HepG2 (cell line): ENCODE measurements around the gene CEP104. TPM values are rescaled to one million over a fixed set of nuclear protein-coding genes. Genes with fewer than 3 reads are reported as not detected.

Experiments used
- ADNP ChIP-seq: sonication (generic); formaldehyde crosslinking; IDR thresholded peaks from 2 replicates; pipeline ENCODE4 v1.4.0; 2020; ENCODE audit warnings: missing genetic modification reagents
- ATF7-NPFF ChIP-seq: sonication (generic); formaldehyde crosslinking; IDR thresholded peaks from 2 replicates; pipeline ENCODE4 v1.8.1; 2023; ENCODE audit warnings: mild to moderate bottlenecking, low read depth, missing genetic modification reagents, moderate library complexity
- CEBPB ChIP-seq: IDR thresholded peaks from 2 replicates; pipeline ENCODE4 v1.6.1; 2011; ENCODE audit warnings: low read depth, low read length, improper control_type of control experiment, borderline replicate concordance
- FOXK1 ChIP-seq: sonication (generic); formaldehyde crosslinking; IDR thresholded peaks from 2 replicates; pipeline ENCODE4 v1.4.0; 2020; ENCODE audit warnings: low read depth, missing genetic modification reagents, borderline replicate concordance
- IRF2 ChIP-seq: IDR thresholded peaks from 2 replicates; pipeline ENCODE4 v1.6.1; 2018; ENCODE audit warnings: missing genetic modification reagents, missing compliant biosample characterization
- REL ChIP-seq: sonication (generic); formaldehyde crosslinking; conservative IDR thresholded peaks from 2 replicates; pipeline ENCODE4 v1.8.0; 2022; ENCODE audit warnings: mild to moderate bottlenecking, missing genetic modification reagents, moderate library complexity
- SMAD9 ChIP-seq: sonication (generic); formaldehyde crosslinking; IDR thresholded peaks from 2 replicates; pipeline ENCODE4 v1.5.1; 2020; ENCODE audit warnings: mild to moderate bottlenecking, missing genetic modification reagents
- SP1 ChIP-seq, 2 experiments: fragments of 450-650 bp in 1 of 2; sonication (generic) in 1 of 2; formaldehyde crosslinking in 1 of 2; IDR thresholded peaks; 2 replicates each; pipeline versions ENCODE4 v1.4.0 to v1.6.1; 2016 to 2020; ENCODE audit warnings: missing genetic modification reagents in 1 of 2
- STAT5B ChIP-seq: sonication (generic); formaldehyde crosslinking; IDR thresholded peaks from 2 replicates; pipeline ENCODE4 v1.4.0; 2020; ENCODE audit warnings: missing genetic modification reagents
- ZNF274 ChIP-seq: sonication (generic); formaldehyde crosslinking; IDR thresholded peaks from 2 replicates; pipeline ENCODE4 v1.5.1; 2020; ENCODE audit warnings: mild to moderate bottlenecking, missing genetic modification reagents
- ZNF430 ChIP-seq: sonication (generic); formaldehyde crosslinking; IDR thresholded peaks from 2 replicates; pipeline ENCODE4 v1.9.0; 2021; ENCODE audit warnings: mild to moderate bottlenecking, missing genetic modification reagents
- ZNF660 ChIP-seq: sonication (generic); formaldehyde crosslinking; IDR thresholded peaks from 2 replicates; pipeline ENCODE4 v1.5.1; 2020; ENCODE audit warnings: mild to moderate bottlenecking, low read depth, missing genetic modification reagents, borderline replicate concordance
- polyA plus RNA-seq, 8 experiments: library from polyadenylated mRNA; depleted of rRNA in 3 of 8; stranded (reverse) in 7 of 8; unstranded in 1 of 8; fragments of >200 nt; fragmentation: Illumina TruSeq in 4 of 8; extraction: Trizol in 4 of 8; gene quantifications; 2 replicates each; pipeline versions ENCODE4 v1.2.1 to v1.2.3, GENCODE V29; 2011 to 2016; ENCODE audit warnings: low read depth in 4 of 8, missing spikeins in 1 of 8, mixed read lengths in 1 of 8; ENCODE audit not compliant: insufficient read depth in 1 of 8
- total RNA-seq, 5 experiments: library from RNA; depleted of rRNA; stranded (reverse); fragments of >200 nt; fragmentation: Illumina TruSeq; extraction: Trizol; gene quantifications; 2 replicates each; pipeline ENCODE4 v1.2.3, GENCODE V29; 2016; ENCODE audit warnings: low read depth in 1 of 5
- TF ChIP-seq, protein P1 (sequence below): sonication (generic); formaldehyde crosslinking; IDR thresholded peaks from 2 replicates; pipeline ENCODE4 v1.5.0; 2020; ENCODE audit warnings: mild to moderate bottlenecking, missing genetic modification reagents, borderline replicate concordance
- TF ChIP-seq, protein P2 (sequence below): IDR thresholded peaks from 2 replicates; pipeline ENCODE4 v1.6.1; 2012; ENCODE audit warnings: low read depth, low read length, improper control_type of control experiment
- TF ChIP-seq, protein P3 (sequence below): sonication (generic); formaldehyde crosslinking; IDR thresholded peaks from 2 replicates; pipeline ENCODE4 v1.4.0; 2020; ENCODE audit warnings: missing genetic modification reagents, borderline replicate concordance

Gene CEP104
- total and polyA plus RNA-seq, 2 of the 13 experiments (the other 11 are each of a cell fraction or from before 2014, with no cell fraction given): 20.4 to 30.1 TPM

DNA sequence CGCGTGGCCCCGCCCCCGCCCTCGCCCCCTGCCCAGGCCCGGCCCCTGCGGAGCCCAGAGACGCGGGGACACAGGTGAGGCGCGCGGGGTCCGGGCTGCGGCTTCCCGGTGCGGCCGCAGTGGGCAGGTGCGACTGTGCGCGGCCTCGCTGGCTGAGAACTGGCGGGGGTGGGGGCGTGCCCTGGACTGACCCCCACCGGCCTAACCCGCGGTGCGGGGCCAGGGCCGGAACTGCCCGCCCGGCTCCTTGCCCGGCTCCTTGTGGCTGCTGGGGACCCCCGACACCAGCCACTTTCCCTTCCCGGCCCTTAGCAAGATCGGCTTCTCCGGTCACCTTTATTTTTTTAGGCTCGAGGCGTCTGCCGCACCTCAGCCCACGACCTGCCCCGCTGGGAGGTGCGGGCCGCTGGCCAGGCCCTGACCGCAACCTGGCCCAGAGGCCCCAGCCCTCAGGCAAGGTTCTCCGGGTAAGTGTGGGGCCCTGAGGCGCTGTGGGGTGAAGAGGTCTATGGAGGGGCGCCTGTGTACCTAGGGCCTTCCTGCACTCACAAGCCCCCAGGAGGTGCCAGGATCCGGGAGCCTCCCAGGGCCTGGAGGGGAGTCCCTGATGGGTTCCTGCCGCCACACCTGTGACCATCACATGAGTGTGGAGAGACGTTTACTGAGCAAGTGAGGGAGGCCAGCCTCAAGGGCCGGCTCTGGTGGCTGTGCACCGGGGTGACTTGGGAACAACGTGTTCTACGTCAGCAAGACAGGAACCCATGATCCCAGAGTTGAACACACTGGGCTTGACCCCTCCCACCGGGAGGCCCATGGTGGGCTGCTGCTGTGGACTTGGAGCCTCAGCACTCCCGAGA is 84.1 kb downstream of the CEP104 start, which contains the start of gene SMIM1 (continued):
- TF ChIP-seq, protein P1, sequence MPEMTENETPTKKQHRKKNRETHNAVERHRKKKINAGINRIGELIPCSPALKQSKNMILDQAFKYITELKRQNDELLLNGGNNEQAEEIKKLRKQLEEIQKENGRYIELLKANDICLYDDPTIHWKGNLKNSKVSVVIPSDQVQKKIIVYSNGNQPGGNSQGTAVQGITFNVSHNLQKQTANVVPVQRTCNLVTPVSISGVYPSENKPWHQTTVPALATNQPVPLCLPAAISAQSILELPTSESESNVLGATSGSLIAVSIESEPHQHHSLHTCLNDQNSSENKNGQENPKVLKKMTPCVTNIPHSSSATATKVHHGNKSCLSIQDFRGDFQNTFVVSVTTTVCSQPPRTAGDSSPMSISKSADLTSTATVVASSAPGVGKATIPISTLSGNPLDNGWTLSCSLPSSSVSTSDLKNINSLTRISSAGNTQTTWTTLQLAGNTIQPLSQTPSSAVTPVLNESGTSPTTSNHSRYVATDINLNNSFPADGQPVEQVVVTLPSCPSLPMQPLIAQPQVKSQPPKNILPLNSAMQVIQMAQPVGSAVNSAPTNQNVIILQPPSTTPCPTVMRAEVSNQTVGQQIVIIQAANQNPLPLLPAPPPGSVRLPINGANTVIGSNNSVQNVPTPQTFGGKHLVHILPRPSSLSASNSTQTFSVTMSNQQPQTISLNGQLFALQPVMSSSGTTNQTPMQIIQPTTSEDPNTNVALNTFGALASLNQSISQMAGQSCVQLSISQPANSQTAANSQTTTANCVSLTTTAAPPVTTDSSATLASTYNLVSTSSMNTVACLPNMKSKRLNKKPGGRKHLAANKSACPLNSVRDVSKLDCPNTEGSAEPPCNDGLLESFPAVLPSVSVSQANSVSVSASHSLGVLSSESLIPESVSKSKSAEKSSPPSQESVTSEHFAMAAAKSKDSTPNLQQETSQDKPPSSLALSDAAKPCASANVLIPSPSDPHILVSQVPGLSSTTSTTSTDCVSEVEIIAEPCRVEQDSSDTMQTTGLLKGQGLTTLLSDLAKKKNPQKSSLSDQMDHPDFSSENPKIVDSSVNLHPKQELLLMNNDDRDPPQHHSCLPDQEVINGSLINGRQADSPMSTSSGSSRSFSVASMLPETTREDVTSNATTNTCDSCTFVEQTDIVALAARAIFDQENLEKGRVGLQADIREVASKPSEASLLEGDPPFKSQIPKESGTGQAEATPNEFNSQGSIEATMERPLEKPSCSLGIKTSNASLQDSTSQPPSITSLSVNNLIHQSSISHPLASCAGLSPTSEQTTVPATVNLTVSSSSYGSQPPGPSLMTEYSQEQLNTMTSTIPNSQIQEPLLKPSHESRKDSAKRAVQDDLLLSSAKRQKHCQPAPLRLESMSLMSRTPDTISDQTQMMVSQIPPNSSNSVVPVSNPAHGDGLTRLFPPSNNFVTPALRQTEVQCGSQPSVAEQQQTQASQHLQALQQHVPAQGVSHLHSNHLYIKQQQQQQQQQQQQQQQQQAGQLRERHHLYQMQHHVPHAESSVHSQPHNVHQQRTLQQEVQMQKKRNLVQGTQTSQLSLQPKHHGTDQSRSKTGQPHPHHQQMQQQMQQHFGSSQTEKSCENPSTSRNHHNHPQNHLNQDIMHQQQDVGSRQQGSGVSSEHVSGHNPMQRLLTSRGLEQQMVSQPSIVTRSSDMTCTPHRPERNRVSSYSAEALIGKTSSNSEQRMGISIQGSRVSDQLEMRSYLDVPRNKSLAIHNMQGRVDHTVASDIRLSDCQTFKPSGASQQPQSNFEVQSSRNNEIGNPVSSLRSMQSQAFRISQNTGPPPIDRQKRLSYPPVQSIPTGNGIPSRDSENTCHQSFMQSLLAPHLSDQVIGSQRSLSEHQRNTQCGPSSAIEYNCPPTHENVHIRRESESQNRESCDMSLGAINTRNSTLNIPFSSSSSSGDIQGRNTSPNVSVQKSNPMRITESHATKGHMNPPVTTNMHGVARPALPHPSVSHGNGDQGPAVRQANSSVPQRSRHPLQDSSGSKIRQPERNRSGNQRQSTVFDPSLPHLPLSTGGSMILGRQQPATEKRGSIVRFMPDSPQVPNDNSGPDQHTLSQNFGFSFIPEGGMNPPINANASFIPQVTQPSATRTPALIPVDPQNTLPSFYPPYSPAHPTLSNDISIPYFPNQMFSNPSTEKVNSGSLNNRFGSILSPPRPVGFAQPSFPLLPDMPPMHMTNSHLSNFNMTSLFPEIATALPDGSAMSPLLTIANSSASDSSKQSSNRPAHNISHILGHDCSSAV: no peak
- TF ChIP-seq ZNF430 (CRISPR knock-in tag) (no peak), ZNF274 (CRISPR knock-in tag) (no peak), IRF2 (CRISPR knock-in tag) (no peak), ADNP (no peak), ATF7-NPFF (CRISPR knock-in tag) (0 out of 2 replicates have a peak, but pooled peaks have one; percentile 6), REL (CRISPR knock-in tag) (no peak), ZNF660 (CRISPR knock-in tag) (no peak), STAT5B (no peak), CEBPB (no peak), SMAD9 (no peak), SP1 (IDR thresholded peaks at IDR 0.05) (no peak), SP1 (CRISPR knock-in tag; IDR thresholded peaks at IDR 0.05) (no peak), FOXK1 (CRISPR knock-in tag) (0 out of 2 replicates have a peak, but pooled peaks have one; percentile 5)
- TF ChIP-seq, protein P2, sequence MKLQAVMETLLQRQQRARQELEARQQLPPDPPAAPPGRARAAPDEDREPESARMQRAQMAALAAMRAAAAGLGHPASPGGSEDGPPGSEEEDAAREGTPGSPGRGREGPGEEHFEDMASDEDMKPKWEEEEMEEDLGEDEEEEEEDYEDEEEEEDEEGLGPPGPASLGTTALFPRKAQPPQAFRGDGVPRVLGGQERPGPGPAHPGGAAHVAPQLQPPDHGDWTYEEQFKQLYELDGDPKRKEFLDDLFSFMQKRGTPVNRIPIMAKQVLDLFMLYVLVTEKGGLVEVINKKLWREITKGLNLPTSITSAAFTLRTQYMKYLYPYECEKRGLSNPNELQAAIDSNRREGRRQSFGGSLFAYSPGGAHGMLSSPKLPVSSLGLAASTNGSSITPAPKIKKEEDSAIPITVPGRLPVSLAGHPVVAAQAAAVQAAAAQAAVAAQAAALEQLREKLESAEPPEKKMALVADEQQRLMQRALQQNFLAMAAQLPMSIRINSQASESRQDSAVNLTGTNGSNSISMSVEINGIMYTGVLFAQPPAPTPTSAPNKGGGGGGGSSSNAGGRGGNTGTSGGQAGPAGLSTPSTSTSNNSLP: no peak
- TF ChIP-seq, protein P3, sequence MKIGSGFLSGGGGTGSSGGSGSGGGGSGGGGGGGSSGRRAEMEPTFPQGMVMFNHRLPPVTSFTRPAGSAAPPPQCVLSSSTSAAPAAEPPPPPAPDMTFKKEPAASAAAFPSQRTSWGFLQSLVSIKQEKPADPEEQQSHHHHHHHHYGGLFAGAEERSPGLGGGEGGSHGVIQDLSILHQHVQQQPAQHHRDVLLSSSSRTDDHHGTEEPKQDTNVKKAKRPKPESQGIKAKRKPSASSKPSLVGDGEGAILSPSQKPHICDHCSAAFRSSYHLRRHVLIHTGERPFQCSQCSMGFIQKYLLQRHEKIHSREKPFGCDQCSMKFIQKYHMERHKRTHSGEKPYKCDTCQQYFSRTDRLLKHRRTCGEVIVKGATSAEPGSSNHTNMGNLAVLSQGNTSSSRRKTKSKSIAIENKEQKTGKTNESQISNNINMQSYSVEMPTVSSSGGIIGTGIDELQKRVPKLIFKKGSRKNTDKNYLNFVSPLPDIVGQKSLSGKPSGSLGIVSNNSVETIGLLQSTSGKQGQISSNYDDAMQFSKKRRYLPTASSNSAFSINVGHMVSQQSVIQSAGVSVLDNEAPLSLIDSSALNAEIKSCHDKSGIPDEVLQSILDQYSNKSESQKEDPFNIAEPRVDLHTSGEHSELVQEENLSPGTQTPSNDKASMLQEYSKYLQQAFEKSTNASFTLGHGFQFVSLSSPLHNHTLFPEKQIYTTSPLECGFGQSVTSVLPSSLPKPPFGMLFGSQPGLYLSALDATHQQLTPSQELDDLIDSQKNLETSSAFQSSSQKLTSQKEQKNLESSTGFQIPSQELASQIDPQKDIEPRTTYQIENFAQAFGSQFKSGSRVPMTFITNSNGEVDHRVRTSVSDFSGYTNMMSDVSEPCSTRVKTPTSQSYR: no peak
